K562 (cell line): ENCODE data around the gene ATRIP. TPM values are rescaled to one million over a fixed set of nuclear protein-coding genes. Genes with fewer than 3 reads are reported as not detected.

ENCODE experiments used
- ATAC-seq: fragments of 200-7000 bp; cut with Tn5 transposase; 3 replicates; pipeline ENCODE4 v1.9.1; 2020; ENCODE audit warnings: moderate library complexity
- BruUV-seq: library from RNA; stranded (reverse); fragments of 400-500 nt; replicated peaks from 2 replicates; lab custom pipeline; 2021; lab: Mats Ljungman, UMichigan
- CTCF ChIA-PET: fragments of 300-600 bp; formaldehyde crosslinking; extraction: SDS; loops from one replicate; lab custom pipeline; 2021; ENCODE audit warnings: low intra/inter-chr PET ratio; lab: Yijun Ruan, JAX
- POLR2A ChIA-PET: fragments of 300-600, 350-650 bp; sonication (Branson Sonifier 250); formaldehyde crosslinking; extraction: SDS; loops from one replicate; lab custom pipeline; 2021; ENCODE audit warnings: antibody characterized with exemption, inconsistent platforms; lab: Yijun Ruan, JAX
- DNase-seq, 4 experiments: peaks; one replicate each; pipeline versions ENCODE4 v3.0.0 to v3.0.0-alpha.2; 2011 to 2018; ENCODE audit warnings: low spot score in 3 of 4, mixed read lengths in 3 of 4; ENCODE audit errors: extremely low read depth in 1 of 4
- FAIRE-seq: peaks from 2 replicates; lab custom pipeline; 2011; peaks lifted over from hg19 to GRCh38; lab: Jason Lieb, UNC
- H2AFZ ChIP-seq: 2 replicates; pipeline ENCODE4 v1.6.0; 2011; ENCODE audit warnings: low read depth, low read length, control low read depth, inconsistent platforms
- H3K27ac ChIP-seq: fragments of 200-600 bp; 3 replicates; pipeline ENCODE4 v1.8.0; 2011; ENCODE audit warnings: low read depth, mild to moderate bottlenecking, control low read depth, inconsistent platforms, low read length, moderate library complexity, mixed read lengths; ENCODE audit errors: extremely low read depth
- H3K27me3 ChIP-seq, 2 experiments: fragments of 300-600 bp in 1 of 2; 2 replicates in 1 of 2; 3 replicates in 1 of 2; pipeline versions ENCODE4 v1.6.0 to v1.8.0; 2011; ENCODE audit warnings: inconsistent platforms in 2 of 2, low read length in 2 of 2, mild to moderate bottlenecking in 1 of 2, mixed read lengths in 1 of 2, moderate library complexity in 1 of 2; ENCODE audit not compliant: control insufficient read depth in 2 of 2, insufficient read depth in 2 of 2
- H3K36me3 ChIP-seq: fragments of 300-600 bp; 3 replicates; pipeline ENCODE4 v1.8.0; 2011; ENCODE audit warnings: mild to moderate bottlenecking, low read length, inconsistent platforms; ENCODE audit not compliant: control insufficient read depth, insufficient read depth
- H3K4me1 ChIP-seq, 2 experiments: fragments of 200-600 bp in 1 of 2; replicated peaks in 1 of 2; 2 replicates in 1 of 2; 3 replicates in 1 of 2; pipeline versions ENCODE4 v1.5.1 to v1.8.0; 2011; ENCODE audit warnings: inconsistent platforms in 2 of 2, low read length in 2 of 2, mild to moderate bottlenecking in 1 of 2, mixed read lengths in 1 of 2, moderate library complexity in 1 of 2; ENCODE audit not compliant: control insufficient read depth in 2 of 2, insufficient read depth in 2 of 2
- H3K4me2 ChIP-seq: 2 replicates; pipeline ENCODE4 v1.6.1; 2011; ENCODE audit warnings: low read length, control low read depth, inconsistent platforms, mixed read lengths; ENCODE audit not compliant: insufficient read depth
- H3K4me3 ChIP-seq: fragments of 200-600 bp; sonication (generic), shearing (Covaris generic); 2 replicates; pipeline ENCODE4 v1.5.1; 2016; ENCODE audit warnings: control low read depth, inconsistent platforms
- H3K79me2 ChIP-seq: fragments of 200-600 bp; 3 replicates; pipeline ENCODE4 v1.8.0; 2011; ENCODE audit warnings: low read length, inconsistent platforms; ENCODE audit not compliant: control insufficient read depth, insufficient read depth
- H3K9ac ChIP-seq, 2 experiments: 2 replicates each; pipeline versions ENCODE4 v1.6.0 to v1.6.1; 2011; ENCODE audit warnings: low read depth in 2 of 2, low read length in 2 of 2, control low read depth in 1 of 2, inconsistent platforms in 1 of 2, mild to moderate bottlenecking in 1 of 2, mixed read lengths in 1 of 2; ENCODE audit not compliant: insufficient read depth in 1 of 2
- H3K9me1 ChIP-seq: one replicate; pipeline ENCODE4 v1.6.0; 2011; ENCODE audit warnings: inconsistent platforms, mild to moderate bottlenecking, low read length, moderate library complexity; ENCODE audit not compliant: control insufficient read depth, insufficient read depth
- H3K9me3 ChIP-seq: replicated peaks from 2 replicates; pipeline ENCODE4 v1.5.1; 2011; ENCODE audit warnings: low read depth, low read length, inconsistent platforms; ENCODE audit not compliant: control insufficient read depth, insufficient read depth
- H4K20me1 ChIP-seq: replicated peaks from 2 replicates; pipeline ENCODE4 v1.6.1; 2011; ENCODE audit warnings: low read length, inconsistent platforms, mixed read lengths; ENCODE audit not compliant: control insufficient read depth, insufficient read depth
- CEBPB ChIP-seq: fragments of 450-650 bp; IDR thresholded peaks from 2 replicates; pipeline ENCODE4 v1.6.1; 2016; ENCODE audit warnings: missing genetic modification characterization, missing compliant biosample characterization
- NFRKB ChIP-seq: fragments of 450-650 bp; IDR thresholded peaks from 2 replicates; pipeline ENCODE4 v1.6.1; 2016; ENCODE audit warnings: low read depth
- WGBS: fragments of 100-300 bp; shearing (Covaris generic); methylation state at CpG from one replicate; pipeline ENCODE4 v1.1.6; 2016; ENCODE audit warnings: low coverage, mixed read lengths; ENCODE audit not compliant: insufficient coverage; ENCODE audit errors: missing lambda C conversion rate; 5-methylcytosine and 5-hydroxymethylcytosine counted together
- in situ Hi-C: fragments of 300-500 bp; cut with MboI; formaldehyde crosslinking; loops from 4 replicates; pipeline ENCODE4 v1.15.0; 2018; ENCODE audit warnings: inconsistent platforms, mixed read lengths
- intact Hi-C: fragments of 100-400 bp; cut with micrococcal nuclease; formaldehyde crosslinking; loops from 2 replicates; pipeline ENCODE4 v1.14.2; 2022
- polyA plus RNA-seq, 8 experiments: library from polyadenylated mRNA; depleted of rRNA in 4 of 8; stranded (reverse) in 5 of 8; unstranded in 3 of 8; fragments of >200 nt; fragmentation: Nextera tagmentation in 2 of 8; fragmentation: Illumina TruSeq in 1 of 8; extraction: Ambion mirVana in 2 of 8; extraction: Trizol in 1 of 8; gene quantifications; 2 replicates each; pipeline versions ENCODE4 v1.2.1 to v1.2.3, GENCODE V29; 2011 to 2014; ENCODE audit warnings: inconsistent platforms in 1 of 8, missing spikeins in 1 of 8
- total RNA-seq, 7 experiments: library from RNA; depleted of rRNA in 6 of 7; stranded (reverse); fragments of >200 nt in 6 of 7; fragmentation: Illumina TruSeq in 2 of 7; extraction: Trizol in 2 of 7; gene quantifications; 2 replicates each; pipeline versions ENCODE4 v1.2.1 to v1.2.3, GENCODE V29; 2011 to 2021; ENCODE audit warnings: low replicate concordance in 1 of 7
- TF ChIP-seq, protein P1 (sequence below): fragments of 250-450 bp; sonication (Bioruptor Pico); IDR thresholded peaks from 2 replicates; pipeline ENCODE4 v1.8.0; 2022; ENCODE audit warnings: inconsistent platforms, mild to moderate bottlenecking, moderate library complexity, borderline replicate concordance
- TF ChIP-seq, protein P2 (sequence below), 3 experiments: IDR thresholded peaks in 2 of 3; conservative IDR thresholded peaks in 1 of 3; 2 replicates each; pipeline ENCODE4 v1.5.1; 2011 to 2012; ENCODE audit warnings: low read length in 3 of 3, mild to moderate bottlenecking in 3 of 3, control low read depth in 2 of 3, improper control_type of control experiment in 1 of 3, inconsistent platforms in 1 of 3, low read depth in 1 of 3, mixed read lengths in 1 of 3, moderate library complexity in 1 of 3; ENCODE audit not compliant: insufficient read depth in 2 of 3

Gene ATRIP
- total and polyA plus RNA-seq, 9 of the 15 experiments (the other 6 are each of a cell fraction or from before 2014, with no cell fraction given) = 1.7 to 15.7 (median 10.5) TPM

DNA sequence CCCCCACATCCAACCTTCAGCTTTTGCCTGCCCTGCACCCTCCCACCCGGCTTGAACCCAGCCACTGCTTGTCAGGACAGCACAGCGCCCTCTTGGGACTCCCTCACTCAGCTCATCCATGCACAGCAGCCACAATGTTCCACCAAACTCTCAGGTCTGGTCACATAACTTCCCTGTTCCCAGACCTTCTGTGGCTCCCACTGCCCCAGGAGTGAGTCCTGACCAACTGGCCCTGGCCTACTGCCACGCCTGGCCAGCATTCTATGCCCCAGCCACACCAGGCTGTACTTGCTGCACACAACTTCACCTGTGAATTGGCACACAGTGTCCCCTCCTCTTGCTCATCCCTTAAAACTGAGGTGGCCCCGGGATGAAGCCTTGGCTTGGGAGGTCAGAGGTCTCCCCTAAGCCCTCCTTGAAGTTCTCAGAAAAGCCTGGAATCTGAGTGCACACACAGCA lies 37.7 kb upstream of the ATRIP start:
- Histone ChIP-seq H3K79me2 (no peaks in the 10 kb centered on the region), H3K4me3 (no peak overlapping the region), H3K27ac (no peak overlapping the region), H3K4me2 (no peak overlapping the region), H2AFZ (no peak overlapping the region), H3K9me1 (no peaks in the 10 kb centered on the region), H4K20me1 (0 out of 2 replicates have a peak, but pooled peaks cover 6% of the 10 kb centered on the region), H3K9me3 (no peaks in the 10 kb centered on the region), H3K27me3 (no peaks in the 10 kb centered on the region), H3K9ac (peak overlapping the region in 1 of 2 experiments; percentile 26; a peak in 1 of 4 replicates), H3K36me3 (no peaks in the 10 kb centered on the region), H3K4me1 (0 out of 5 replicates have a peak, but pooled peaks cover 0 to 6% of the 10 kb centered on the region in 2 experiments)
- ChIA-PET POLR2A (interaction anchor here (0.9 to 1.5 kb wide), 3 partner anchors 14 to 221 kb away, joined by 3 read pairs; partner anchors contain the start of gene CDC25A), CTCF (no interaction called here)
- WGBS = 39% methylated on average over 2 of the region's 4 CpGs
- ATAC-seq = peak; percentile 63; the same call in 2 of the 3 replicates
- FAIRE-seq = no peak
- no TSS peak for BruUV-seq
- DNase-seq = peak in 1 of 4 experiments; percentile 15
- intact Hi-C loops (loop anchor here (10.0 kb wide), 2 partner anchors 96 to 214 kb away; partner anchors contain the start of gene SHISA5), in situ Hi-C loops (no loop called here)
- TF ChIP-seq, protein P1, sequence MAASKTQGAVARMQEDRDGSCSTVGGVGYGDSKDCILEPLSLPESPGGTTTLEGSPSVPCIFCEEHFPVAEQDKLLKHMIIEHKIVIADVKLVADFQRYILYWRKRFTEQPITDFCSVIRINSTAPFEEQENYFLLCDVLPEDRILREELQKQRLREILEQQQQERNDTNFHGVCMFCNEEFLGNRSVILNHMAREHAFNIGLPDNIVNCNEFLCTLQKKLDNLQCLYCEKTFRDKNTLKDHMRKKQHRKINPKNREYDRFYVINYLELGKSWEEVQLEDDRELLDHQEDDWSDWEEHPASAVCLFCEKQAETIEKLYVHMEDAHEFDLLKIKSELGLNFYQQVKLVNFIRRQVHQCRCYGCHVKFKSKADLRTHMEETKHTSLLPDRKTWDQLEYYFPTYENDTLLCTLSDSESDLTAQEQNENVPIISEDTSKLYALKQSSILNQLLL (CRISPR knock-in tag) = no peak
- TF ChIP-seq NFRKB (no peak), CEBPB (tag) (no peak)
- TF ChIP-seq, protein P2, sequence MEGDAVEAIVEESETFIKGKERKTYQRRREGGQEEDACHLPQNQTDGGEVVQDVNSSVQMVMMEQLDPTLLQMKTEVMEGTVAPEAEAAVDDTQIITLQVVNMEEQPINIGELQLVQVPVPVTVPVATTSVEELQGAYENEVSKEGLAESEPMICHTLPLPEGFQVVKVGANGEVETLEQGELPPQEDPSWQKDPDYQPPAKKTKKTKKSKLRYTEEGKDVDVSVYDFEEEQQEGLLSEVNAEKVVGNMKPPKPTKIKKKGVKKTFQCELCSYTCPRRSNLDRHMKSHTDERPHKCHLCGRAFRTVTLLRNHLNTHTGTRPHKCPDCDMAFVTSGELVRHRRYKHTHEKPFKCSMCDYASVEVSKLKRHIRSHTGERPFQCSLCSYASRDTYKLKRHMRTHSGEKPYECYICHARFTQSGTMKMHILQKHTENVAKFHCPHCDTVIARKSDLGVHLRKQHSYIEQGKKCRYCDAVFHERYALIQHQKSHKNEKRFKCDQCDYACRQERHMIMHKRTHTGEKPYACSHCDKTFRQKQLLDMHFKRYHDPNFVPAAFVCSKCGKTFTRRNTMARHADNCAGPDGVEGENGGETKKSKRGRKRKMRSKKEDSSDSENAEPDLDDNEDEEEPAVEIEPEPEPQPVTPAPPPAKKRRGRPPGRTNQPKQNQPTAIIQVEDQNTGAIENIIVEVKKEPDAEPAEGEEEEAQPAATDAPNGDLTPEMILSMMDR (IDR thresholded peaks at IDR 0.05 in 2 of 3, conservative IDR thresholded peaks at IDR 0.05 in 1 of 3; ENCODE audit: insufficient read depth in 2 of 3, low read depth in 1 of 3, low read length in 3 of 3) = peak; percentile 21 to 27 (median 24); a peak in 3 of 6 replicates
